CD4-positive, CD25-positive, alpha-beta regulatory T cell (primary cell): Measurements from ENCODE around the gene FEV. TPM values are rescaled to one million over a fixed set of nuclear protein-coding genes. Genes with fewer than 3 reads are reported as not detected.

ENCODE experiments used
- ATAC-seq, 2 donors: fragments of 150-1000 bp; cut with Tn5 transposase; one replicate each; pipeline ENCODE4 v1.10.0; 2021; ENCODE audit warnings: low read depth in 2 of 2, moderate number of reproducible peaks in 2 of 2, moderate library complexity in 1 of 2
- DNase-seq, 3 donors: peaks; one replicate each; pipeline versions ENCODE4 v3.0.0 to v3.0.0-alpha.2; 2012 to 2022; ENCODE audit warnings: mixed read lengths in 1 of 3
- H3K27ac ChIP-seq: one replicate; pipeline ENCODE4 v1.7.0; 2013; ENCODE audit warnings: mild to moderate bottlenecking, low read length; ENCODE audit not compliant: insufficient read depth, poor library complexity, severe bottlenecking
- H3K27me3 ChIP-seq: one replicate; pipeline ENCODE4 v1.7.0; 2013; ENCODE audit warnings: low read length; ENCODE audit not compliant: control insufficient read depth, insufficient read depth
- H3K36me3 ChIP-seq: one replicate; pipeline ENCODE4 v1.7.0; 2013; ENCODE audit warnings: mild to moderate bottlenecking, low read length, moderate library complexity; ENCODE audit not compliant: control insufficient read depth, insufficient read depth
- H3K4me1 ChIP-seq: 2 replicates; pipeline ENCODE4 v1.7.0; 2013; ENCODE audit warnings: mild to moderate bottlenecking, low read length; ENCODE audit not compliant: insufficient read depth, control insufficient read depth, poor library complexity, severe bottlenecking
- H3K4me3 ChIP-seq: one replicate; pipeline ENCODE4 v1.7.0; 2013; ENCODE audit warnings: low read depth, mild to moderate bottlenecking, low read length, moderate library complexity
- H3K9me3 ChIP-seq, 2 experiments: 1 replicate in 1 of 2; 2 replicates in 1 of 2; pipeline ENCODE4 v1.7.0; 2013; ENCODE audit warnings: low read length in 2 of 2, mild to moderate bottlenecking in 1 of 2, moderate library complexity in 1 of 2; ENCODE audit not compliant: control insufficient read depth in 2 of 2
- H3K27ac Mint-ChIP-seq, 3 donors: one replicate each; pipeline ENCODE4 v1.8.0; 2020 to 2022; ENCODE audit warnings: mild to moderate bottlenecking in 3 of 3, mixed read lengths in 3 of 3, moderate library complexity in 2 of 3
- H3K27me3 Mint-ChIP-seq: one replicate; pipeline ENCODE4 v1.8.0; 2022; ENCODE audit warnings: mild to moderate bottlenecking, mixed read lengths
- H3K36me3 Mint-ChIP-seq: one replicate; pipeline ENCODE4 v1.8.0; 2020; ENCODE audit warnings: mixed read lengths
- H3K4me1 Mint-ChIP-seq, 4 donors: one replicate each; pipeline ENCODE4 v1.8.0; 2020 to 2022; ENCODE audit warnings: mixed read lengths in 4 of 4, mild to moderate bottlenecking in 1 of 4
- H3K4me3 Mint-ChIP-seq, 4 donors: one replicate each; pipeline ENCODE4 v1.8.0; 2020 to 2022; ENCODE audit warnings: mild to moderate bottlenecking in 4 of 4, mixed read lengths in 4 of 4, moderate library complexity in 3 of 4
- H3K9me3 Mint-ChIP-seq, 7 donors: one replicate each; pipeline ENCODE4 v1.8.0; 2020 to 2022; ENCODE audit warnings: mixed read lengths in 7 of 7, mild to moderate bottlenecking in 3 of 7, moderate library complexity in 2 of 7
- polyA plus RNA-seq, 4 donors: library from polyadenylated mRNA; unstranded; fragments of 300-500 nt; fragmentation: Illumina TruSeq; gene quantifications; one replicate each; pipeline ENCODE4 v1.2.3, GENCODE V29; 2021
- total RNA-seq: library from RNA; stranded (reverse); gene quantifications from one replicate; pipeline ENCODE4 v1.2.3, GENCODE V29; 2022

The FEV gene
- total and polyA plus RNA-seq, 5 donors from 2014 or later: not detected

GRCh38 chr2:218960309-218961165, 24.4 kb downstream of the FEV start:
- Mint-ChIP-seq H3K27me3 (peaks cover 84% of the 10 kb centered on the region), H3K36me3 (no peaks in the 10 kb centered on the region), H3K4me3 (peak overlapping the region in 3 of 4 donors; percentile 8 to 74 (median 56)), H3K9me3 (peaks cover 0 to 9% (median 0%) of the 10 kb centered on the region in 7 donors), H3K27ac (peak overlapping the region in 1 of 3 donors; percentile 36), H3K4me1 (peaks cover 0 to 23% (median 5%) of the 10 kb centered on the region in 4 donors)
- Histone ChIP-seq H3K9me3 (no peaks in the 10 kb centered on the region), H3K27me3 (peaks cover 38% of the 10 kb centered on the region), H3K27ac (no peak overlapping the region), H3K36me3 (no peaks in the 10 kb centered on the region), H3K4me3 (no peak overlapping the region), H3K4me1 (peaks cover 23% of the 10 kb centered on the region)
- ATAC-seq: no peak
- DNase-seq: no peak

DNA sequence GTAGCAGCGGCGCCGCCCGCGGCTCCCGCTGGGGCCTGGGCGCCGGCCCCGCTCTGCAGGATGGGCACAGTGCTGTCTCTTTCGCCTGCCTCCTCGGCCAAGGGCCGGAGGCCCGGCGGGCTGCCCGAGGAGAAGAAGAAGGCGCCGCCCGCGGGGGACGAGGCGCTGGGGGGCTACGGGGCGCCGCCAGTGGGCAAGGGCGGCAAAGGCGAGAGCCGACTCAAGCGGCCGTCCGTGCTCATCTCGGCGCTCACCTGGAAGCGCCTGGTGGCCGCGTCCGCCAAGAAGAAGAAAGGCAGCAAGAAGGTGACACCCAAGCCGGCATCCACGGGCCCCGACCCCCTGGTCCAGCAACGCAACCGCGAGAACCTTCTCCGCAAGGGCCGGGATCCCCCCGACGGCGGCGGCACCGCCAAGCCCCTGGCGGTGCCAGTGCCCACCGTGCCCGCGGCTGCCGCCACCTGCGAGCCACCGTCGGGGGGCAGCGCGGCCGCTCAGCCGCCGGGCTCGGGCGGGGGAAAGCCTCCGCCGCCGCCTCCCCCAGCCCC, 25.1 kb downstream of the FEV start:
- H3K4me1 Mint-ChIP-seq: peaks cover 0 to 23% (median 5%) of the 10 kb centered on the region in 4 donors
- DNase-seq: no peak
- Histone ChIP-seq H3K27ac (no peak overlapping the region), H3K27me3 (peaks cover 38% of the 10 kb centered on the region), H3K9me3 (no peaks in the 10 kb centered on the region), H3K36me3 (no peaks in the 10 kb centered on the region), H3K4me3 (no peak overlapping the region), H3K4me1 (peaks cover 23% of the 10 kb centered on the region)
- H3K4me3 Mint-ChIP-seq: no peak overlapping the region
- H3K27me3 Mint-ChIP-seq: peaks cover 85% of the 10 kb centered on the region
- peaks cover 0 to 9% (median 0%) of the 10 kb centered on the region in 7 donors for H3K9me3 Mint-ChIP-seq
- no peak overlapping the region for H3K27ac Mint-ChIP-seq
- H3K36me3 Mint-ChIP-seq: no peaks in the 10 kb centered on the region
- ATAC-seq: no peak

GRCh38 chr2:218959141-218959731, 25.7 kb downstream of the FEV start, which contains the start of gene CDK5R2:
Gene CDK5R2 (plus strand): TSS chr2:218959666. CDS start chr2:218959821, 155 bp downstream.
- Mint-ChIP-seq H3K27me3 (peaks cover 84% of the 10 kb centered on the region), H3K4me3 (peak within 1 kb of the TSS; percentile 40 to 74 (median 60)), H3K36me3 (no peaks in the 10 kb centered on the region), H3K27ac (peak within 1 kb of the TSS in 1 of 3 donors; percentile 60), H3K9me3 (peaks cover 0 to 9% (median 0%) of the 10 kb centered on the region in 7 donors), H3K4me1 (peaks cover 0 to 23% (median 5%) of the 10 kb centered on the region in 4 donors)
- H3K27me3 ChIP-seq: peaks cover 34% of the 10 kb centered on the region
- peaks cover 23% of the 10 kb centered on the region for H3K4me1 ChIP-seq
- ATAC-seq (peak; percentile 55 to 56), DNase-seq (peak; percentile 29 to 78 (median 44))
- H3K27ac ChIP-seq: no peak within 1 kb of the TSS
- no peak within 1 kb of the TSS for H3K4me3 ChIP-seq
- H3K36me3 ChIP-seq: no peaks in the 10 kb centered on the region
- no peaks in the 10 kb centered on the region for H3K9me3 ChIP-seq

GRCh38 chr2:218958276-218958675, 26.7 kb downstream of the FEV start:
- Mint-ChIP-seq H3K9me3 (peaks cover 0 to 4% (median 0%) of the 10 kb centered on the region in 7 donors), H3K4me1 (peaks cover 0 to 23% (median 5%) of the 10 kb centered on the region in 4 donors), H3K36me3 (no peaks in the 10 kb centered on the region), H3K4me3 (peak overlapping the region; percentile 17 to 51 (median 24)), H3K27ac (no peak overlapping the region), H3K27me3 (peaks cover 80% of the 10 kb centered on the region)
- Histone ChIP-seq H3K27ac (no peak overlapping the region), H3K36me3 (no peaks in the 10 kb centered on the region), H3K9me3 (no peaks in the 10 kb centered on the region), H3K4me1 (peaks cover 23% of the 10 kb centered on the region), H3K27me3 (peaks cover 25% of the 10 kb centered on the region), H3K4me3 (no peak overlapping the region)
- DNase-seq (no peak), ATAC-seq (no peak)

DNA sequence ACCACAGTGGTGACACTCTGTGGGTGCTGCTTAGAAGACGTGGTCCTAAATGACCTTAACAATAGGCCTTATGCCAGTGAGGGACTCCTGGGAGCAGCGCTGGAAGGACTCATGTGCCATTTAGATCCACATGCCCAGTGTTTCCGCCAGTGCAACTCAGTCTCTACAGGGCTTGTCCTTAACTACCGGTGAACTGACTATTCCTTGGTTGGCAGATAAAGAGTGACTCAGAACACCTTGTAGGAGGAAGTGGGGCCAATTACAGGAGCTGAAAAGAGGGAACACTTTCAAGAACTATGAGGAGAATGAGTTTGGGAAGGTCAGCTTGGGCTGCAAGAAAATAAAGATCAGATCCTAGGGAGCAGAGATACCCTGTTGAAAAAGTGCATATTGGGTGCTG, 27.3 kb downstream of the FEV start:
- Mint-ChIP-seq H3K4me3 (no peak overlapping the region), H3K9me3 (peaks cover 0 to 4% (median 0%) of the 10 kb centered on the region in 7 donors), H3K27me3 (peaks cover 74% of the 10 kb centered on the region), H3K36me3 (no peaks in the 10 kb centered on the region), H3K27ac (no peak overlapping the region), H3K4me1 (peaks cover 0 to 23% (median 5%) of the 10 kb centered on the region in 4 donors)
- DNase-seq: no peak
- Histone ChIP-seq H3K4me1 (peaks cover 21% of the 10 kb centered on the region), H3K36me3 (no peaks in the 10 kb centered on the region), H3K27me3 (peaks cover 20% of the 10 kb centered on the region), H3K9me3 (no peaks in the 10 kb centered on the region), H3K4me3 (no peak overlapping the region), H3K27ac (no peak overlapping the region)
- ATAC-seq: no peak

GRCh38 chr2:218956039-218956438, 28.9 kb downstream of the FEV start:
- Histone ChIP-seq H3K9me3 (no peaks in the 10 kb centered on the region), H3K27ac (no peak overlapping the region), H3K4me3 (no peak overlapping the region), H3K4me1 (peaks cover 18% of the 10 kb centered on the region), H3K36me3 (no peaks in the 10 kb centered on the region), H3K27me3 (peaks cover 10% of the 10 kb centered on the region)
- Mint-ChIP-seq H3K27me3 (peaks cover 59% of the 10 kb centered on the region), H3K9me3 (peaks cover 0 to 4% (median 0%) of the 10 kb centered on the region in 7 donors), H3K27ac (no peak overlapping the region), H3K36me3 (no peaks in the 10 kb centered on the region), H3K4me1 (peaks cover 0 to 15% (median 2%) of the 10 kb centered on the region in 4 donors), H3K4me3 (no peak overlapping the region)
- ATAC-seq (no peak), DNase-seq (no peak)

DNA sequence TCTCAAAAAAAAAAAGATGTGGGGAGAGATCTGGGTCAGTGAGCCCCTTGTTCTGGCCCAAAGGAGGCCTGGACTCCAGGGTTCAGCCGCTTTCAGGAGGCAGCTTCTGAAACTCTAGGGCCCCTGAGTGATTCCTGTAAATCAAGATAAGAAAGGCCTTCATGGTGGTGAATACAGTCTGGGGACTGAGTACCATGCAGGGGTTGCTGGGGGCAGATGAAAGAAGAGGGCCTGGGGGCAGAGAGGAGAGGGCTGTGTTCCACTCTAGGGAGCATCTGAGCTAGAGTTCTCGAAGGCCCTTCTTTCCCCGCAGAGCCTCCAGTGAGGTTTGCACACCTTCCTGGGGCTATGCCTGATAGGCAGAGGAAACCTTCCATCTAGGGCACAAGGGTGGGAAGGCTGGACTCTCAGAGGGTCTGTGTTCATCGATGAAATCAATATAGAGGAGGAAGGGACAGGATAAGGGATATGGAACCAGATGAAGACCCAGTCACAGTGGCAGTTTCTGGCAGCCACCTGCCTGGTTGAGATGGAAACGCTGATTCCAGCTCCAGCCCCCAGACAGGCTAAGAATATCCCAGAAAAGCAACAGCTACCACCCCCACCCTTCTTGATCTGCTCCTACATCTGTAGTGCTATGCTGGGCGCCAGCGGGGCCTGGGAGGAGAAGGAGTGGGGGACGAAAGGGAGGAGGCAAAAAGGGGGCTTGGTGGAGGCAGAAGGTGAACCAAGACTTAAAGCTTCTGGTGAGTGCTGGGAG, 30.3 kb downstream of the FEV start:
- H3K27ac Mint-ChIP-seq: no peak overlapping the region

More for the DNA sequence above, 30.3 kb downstream of the FEV start:
- Mint-ChIP-seq H3K9me3 (peaks cover 0 to 3% (median 0%) of the 10 kb centered on the region in 7 donors), H3K36me3 (no peaks in the 10 kb centered on the region), H3K4me1 (peaks cover 0 to 9% (median under 1%) of the 10 kb centered on the region in 4 donors), H3K4me3 (no peak overlapping the region), H3K27me3 (peaks cover 52% of the 10 kb centered on the region)
- Histone ChIP-seq H3K27ac (no peak overlapping the region), H3K4me3 (no peak overlapping the region), H3K4me1 (peaks cover 8% of the 10 kb centered on the region), H3K36me3 (no peaks in the 10 kb centered on the region), H3K27me3 (peaks cover 8% of the 10 kb centered on the region), H3K9me3 (no peaks in the 10 kb centered on the region)
- DNase-seq: no peak
- ATAC-seq: no peak
